HG03432 (cell line): Measurements from ENCODE around the gene TCFL5.

ENCODE experiments used
- ATAC-seq: cut with Tn5 transposase; IDR thresholded peaks from one replicate; pipeline ENCODE4 v1.9.1; 2021; ENCODE audit warnings: mild to moderate bottlenecking, moderate library complexity; ENCODE audit not compliant: unreplicated experiment

The TCFL5 gene

GRCh38 chr20:62814060-62814708 lies 47.4 kb downstream of the TCFL5 start:
- no peak for ATAC-seq

GRCh38 chr20:62813588-62813987 lies 48.0 kb downstream of the TCFL5 start:
- no peak for ATAC-seq

- no peak for ATAC-seq
Observed at GRCh38 chr20:62812907-62813200, 48.8 kb downstream of the TCFL5 start.

GRCh38 chr20:62812181-62812906 lies 49.3 kb downstream of the TCFL5 start:
- ATAC-seq, result no peak

- no peak for ATAC-seq
Observed at GRCh38 chr20:62811720-62812119, 49.9 kb downstream of the TCFL5 start.

- no peak for ATAC-seq
Observed at GRCh38 chr20:62811320-62811719, 50.3 kb downstream of the TCFL5 start.

GRCh38 chr20:62809530-62810428 lies 51.8 kb downstream of the TCFL5 start:
- ATAC-seq, result no peak

GRCh38 chr20:62808211-62808865 lies 53.3 kb downstream of the TCFL5 start:
- ATAC-seq, result no peak

GRCh38 chr20:62807444-62808210 lies 54.0 kb downstream of the TCFL5 start:
- no peak for ATAC-seq

GRCh38 chr20:62806383-62807050 lies 55.1 kb downstream of the TCFL5 start:
- no peak for ATAC-seq

- peak; percentile 4 for ATAC-seq
Observed at GRCh38 chr20:62805711-62806382, 55.8 kb downstream of the TCFL5 start.

- peak; percentile 34 for ATAC-seq
Observed at GRCh38 chr20:62805155-62805710, 56.4 kb downstream of the TCFL5 start.

GRCh38 chr20:62804627-62805154 lies 56.9 kb downstream of the TCFL5 start, which contains the start of gene OGFR:
OGFR (plus strand) TSS chr20:62804835; CDS start chr20:62804860, 25 bp downstream.
- peak; percentile 60 for ATAC-seq

- peak; percentile 20 for ATAC-seq
Observed at GRCh38 chr20:62804021-62804626, 57.5 kb downstream of the TCFL5 start.

- ATAC-seq, result no peak
Observed at GRCh38 chr20:62802026-62802712, 59.5 kb downstream of the TCFL5 start.

GRCh38 chr20:62801284-62802010 lies 60.2 kb downstream of the TCFL5 start:
- ATAC-seq, result no peak
